ENCODE results near the gene TRMT1L. TPM values are rescaled to one million over a fixed set of nuclear protein-coding genes. Genes with fewer than 3 reads are reported as not detected.

Gene TRMT1L
- total RNA-seq, 1 experiment from 2014 or later = 20.4 TPM

DNA sequence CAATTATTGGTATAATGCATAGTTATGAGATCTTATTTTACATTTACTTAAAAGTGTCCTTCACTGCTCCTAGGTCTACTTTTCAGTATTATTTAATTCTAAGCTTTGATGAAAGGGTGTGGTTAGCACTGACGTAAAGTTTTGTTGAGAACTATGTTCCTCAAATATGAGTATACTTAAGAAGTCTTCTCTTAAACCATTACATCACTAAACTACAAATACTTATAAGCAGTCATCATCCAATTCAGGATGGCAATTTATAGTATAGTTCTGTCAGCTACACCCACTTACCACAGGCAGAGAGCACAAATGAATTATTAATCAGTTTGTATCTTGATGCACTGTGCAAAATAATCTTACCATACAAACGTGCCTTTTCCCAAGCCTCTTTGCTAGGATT lies 27.0 kb downstream of the TRMT1L start:
- DNase-seq (ENCODE audit: low read depth) = no peak

DNA sequence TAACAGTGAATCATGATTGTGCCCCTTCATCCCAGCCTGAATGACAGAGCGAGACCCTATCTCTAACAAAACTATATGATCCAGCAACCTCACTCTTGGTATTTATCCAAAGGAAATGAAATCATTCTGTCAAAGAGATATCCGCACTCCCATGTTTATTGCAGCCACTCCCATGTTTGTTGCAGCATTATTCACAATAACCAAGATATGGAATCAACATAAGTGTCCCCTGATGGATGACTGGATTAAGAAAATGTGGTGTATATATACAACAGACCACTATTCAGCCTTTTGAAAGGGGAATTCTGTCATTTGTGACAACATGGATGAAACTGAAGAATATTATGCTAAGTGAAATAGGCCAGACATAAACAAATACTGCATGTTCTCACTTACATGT lies 44.4 kb downstream of the TRMT1L start:
- DNase-seq (ENCODE audit: low read depth) = no peak

- DNase-seq (ENCODE audit: low read depth) = no peak
Observed at GRCh38 chr1:185111873-185112272, 44.9 kb downstream of the TRMT1L start.

GRCh38 chr1:185110145-185110544 lies 46.6 kb downstream of the TRMT1L start:
- DNase-seq (ENCODE audit: low read depth) = no peak

- DNase-seq (ENCODE audit: low read depth) = no peak
Observed at GRCh38 chr1:185108321-185108720, 48.4 kb downstream of the TRMT1L start.

GRCh38 chr1:185105121-185105520 lies 51.6 kb downstream of the TRMT1L start:
- DNase-seq (ENCODE audit: low read depth) = no peak

GRCh38 chr1:185104083-185104482 lies 52.7 kb downstream of the TRMT1L start:
- peak; percentile 7 for DNase-seq (ENCODE audit: low read depth)

- DNase-seq (ENCODE audit: low read depth) = no peak
Observed at GRCh38 chr1:185096531-185096930, 60.2 kb downstream of the TRMT1L start.

DNA sequence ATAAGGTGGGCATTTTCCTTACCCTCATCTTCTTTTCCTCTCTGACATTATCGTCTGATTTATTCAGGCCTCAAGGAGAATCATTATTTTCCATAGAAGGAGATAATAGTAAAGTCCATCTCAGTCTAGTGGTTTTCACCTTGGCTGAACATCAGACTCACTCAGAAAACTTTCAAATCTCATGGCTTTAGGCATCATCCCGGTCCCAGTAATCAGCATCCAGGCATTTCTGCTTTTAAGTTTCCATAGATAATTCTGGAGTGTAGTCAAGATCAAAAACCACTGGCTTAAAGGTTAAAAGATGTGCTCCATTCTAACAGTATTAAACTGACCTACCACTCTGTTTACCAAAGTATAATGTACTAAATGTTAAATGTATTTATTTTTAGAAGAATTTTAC lies 62.0 kb downstream of the TRMT1L start:
- no peak for DNase-seq (ENCODE audit: low read depth)

DNA sequence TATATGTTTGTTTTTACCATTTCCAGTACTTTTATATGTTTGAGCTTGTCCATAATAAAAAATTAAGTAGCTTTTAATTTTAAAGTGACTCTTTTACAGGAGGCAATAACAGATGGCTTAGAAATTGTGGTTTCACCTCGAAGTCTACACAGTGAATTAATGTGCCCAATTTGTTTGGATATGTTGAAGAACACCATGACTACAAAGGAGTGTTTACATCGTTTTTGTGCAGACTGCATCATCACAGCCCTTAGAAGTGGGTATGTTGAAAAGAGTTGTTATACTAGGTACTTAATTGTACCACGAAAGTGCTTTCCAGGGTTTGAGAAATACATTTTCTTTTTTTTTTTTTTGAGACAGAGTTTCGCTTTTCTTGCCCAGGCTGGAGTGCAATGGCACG lies 65.3 kb downstream of the TRMT1L start:
- DNase-seq (ENCODE audit: low read depth) = no peak

GRCh38 chr1:185087746-185088145 lies 69.0 kb downstream of the TRMT1L start:
- no peak for DNase-seq (ENCODE audit: low read depth)

GRCh38 chr1:185087101-185087500 lies 69.7 kb downstream of the TRMT1L start:
- no peak for DNase-seq (ENCODE audit: low read depth)

DNA sequence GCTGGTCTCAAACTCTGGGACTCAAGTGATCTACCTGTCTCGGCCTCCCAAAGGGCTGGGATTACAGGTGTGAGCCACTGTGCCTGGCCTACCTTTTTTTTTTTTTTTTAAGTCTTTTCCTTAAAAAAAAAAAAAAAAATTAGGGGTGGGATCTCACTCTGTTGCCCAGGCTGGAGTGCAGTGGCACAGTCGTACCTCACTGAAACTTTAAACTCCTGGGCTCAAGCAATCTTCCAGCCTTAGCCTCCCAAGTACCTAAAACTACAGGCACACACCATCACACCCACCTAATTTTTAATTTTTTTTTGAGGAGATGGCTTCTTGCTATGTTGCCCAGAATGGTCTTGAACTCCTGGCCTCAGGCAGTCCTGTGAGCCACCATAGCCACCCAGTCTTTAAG lies 72.9 kb downstream of the TRMT1L start:
- no peak for DNase-seq (ENCODE audit: low read depth)

- DNase-seq (ENCODE audit: low read depth) = no peak
Observed at GRCh38 chr1:185080422-185080821, 76.3 kb downstream of the TRMT1L start.

- DNase-seq (ENCODE audit: low read depth) = no peak
Observed at GRCh38 chr1:185077374-185077773, 79.4 kb downstream of the TRMT1L start.

DNA sequence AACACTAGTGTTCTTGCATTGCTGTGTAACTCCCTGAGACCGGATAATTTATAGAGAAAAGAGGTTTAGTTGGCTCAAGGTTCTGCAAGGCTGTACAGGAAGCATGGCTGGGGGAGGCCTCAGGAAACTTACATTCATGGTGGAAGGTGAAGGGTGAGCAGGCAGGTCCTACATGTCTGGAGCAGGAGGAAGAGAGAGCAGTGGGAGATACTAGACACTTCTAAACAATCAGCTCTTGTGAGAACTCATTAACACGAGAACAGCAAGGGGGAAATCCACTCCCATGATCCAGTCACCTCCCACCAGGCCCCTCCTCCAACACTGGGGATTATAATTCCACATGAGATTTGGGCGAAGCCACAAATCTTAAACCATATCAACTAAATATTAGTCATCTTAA lies 81.3 kb downstream of the TRMT1L start:
- DNase-seq (ENCODE audit: low read depth) = no peak

DNA sequence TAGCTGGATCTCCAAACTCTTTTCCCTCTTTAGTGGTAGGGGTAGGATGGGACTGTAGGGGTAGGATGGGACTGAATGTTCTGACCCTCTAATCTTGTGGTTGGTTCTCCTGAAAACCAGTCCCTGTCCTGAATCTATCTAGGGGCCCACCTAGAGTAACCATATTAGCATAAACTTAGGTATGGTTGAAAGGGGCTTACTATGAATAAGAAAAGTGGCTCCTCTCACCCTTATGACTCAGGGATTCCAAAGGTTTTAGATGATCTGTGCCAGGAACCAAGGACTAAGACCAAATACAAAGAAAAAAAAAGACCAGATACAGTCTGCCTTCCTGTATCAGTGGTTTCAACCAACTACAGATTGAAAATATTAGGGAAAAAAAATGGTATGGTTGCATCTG lies 82.4 kb downstream of the TRMT1L start:
- DNase-seq (ENCODE audit: low read depth) = peak; percentile 7

- DNase-seq (ENCODE audit: low read depth) = no peak
Observed at GRCh38 chr1:185073725-185074124, 83.0 kb downstream of the TRMT1L start.

DNA sequence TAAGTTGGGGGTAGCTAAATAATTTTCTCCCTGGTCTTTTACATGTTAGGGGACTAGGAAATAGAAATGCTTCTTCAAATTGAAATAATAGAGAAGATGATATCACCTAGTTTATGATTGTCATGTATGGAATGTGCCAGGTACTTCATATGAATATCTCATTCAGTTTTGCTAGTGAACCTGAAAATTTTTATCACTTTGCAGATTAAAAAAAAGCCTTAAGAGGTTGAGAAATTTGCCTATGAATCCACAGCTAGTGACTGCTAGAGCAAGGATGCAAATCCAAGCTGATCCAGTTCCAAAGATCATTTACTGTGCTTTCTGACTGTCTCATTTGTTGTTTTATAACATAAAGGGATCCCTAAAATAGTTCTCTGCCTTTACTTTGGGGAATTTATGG lies 86.7 kb downstream of the TRMT1L start:
- DNase-seq (ENCODE audit: low read depth) = no peak

- DNase-seq (ENCODE audit: low read depth) = no peak
Observed at GRCh38 chr1:185069202-185069772, 87.5 kb downstream of the TRMT1L start.

- no peak for DNase-seq (ENCODE audit: low read depth)
Observed at GRCh38 chr1:185068341-185068740, 88.4 kb downstream of the TRMT1L start.
